HEK293 (cell line): ENCODE results near the gene VANGL2.
A peak's percentile ranks its signal among the peaks of the same experiment; 100 is the strongest.

Experiments used
- CTCF ChIP-seq: fragments of 450-650 bp; formaldehyde crosslinking; IDR thresholded peaks from 2 replicates; pipeline ENCODE4 v1.5.1; 2016; ENCODE audit warnings: missing biosample characterization, missing genetic modification characterization
- SP2 ChIP-seq: fragments of 450-650 bp; formaldehyde crosslinking; IDR thresholded peaks from 2 replicates; pipeline ENCODE4 v1.5.1; 2016; ENCODE audit warnings: missing biosample characterization, missing genetic modification characterization
- TCF7L2 ChIP-seq: IDR thresholded peaks from 2 replicates; pipeline ENCODE4 v1.6.1; 2011; ENCODE audit warnings: low read depth, mild to moderate bottlenecking, inconsistent platforms, low read length, moderate library complexity, borderline replicate concordance
- YY1 ChIP-seq: fragments of 450-650 bp; formaldehyde crosslinking; IDR thresholded peaks from 2 replicates; pipeline ENCODE4 v1.5.1; 2018; ENCODE audit warnings: missing biosample characterization, missing genetic modification characterization
- ZNF114 ChIP-seq: fragments of 450-650 bp; formaldehyde crosslinking; IDR thresholded peaks from 2 replicates; pipeline ENCODE4 v1.5.0; 2017; ENCODE audit warnings: missing biosample characterization, missing genetic modification characterization
- ZNF174 ChIP-seq: fragments of 450-650 bp; formaldehyde crosslinking; IDR thresholded peaks from 2 replicates; pipeline ENCODE4 v1.5.0; 2017; ENCODE audit warnings: missing biosample characterization, mild to moderate bottlenecking, missing genetic modification characterization
- ZNF292 ChIP-seq: fragments of 450-650 bp; formaldehyde crosslinking; IDR thresholded peaks from 2 replicates; pipeline ENCODE4 v1.5.1; 2016; ENCODE audit warnings: low read depth, missing biosample characterization, missing genetic modification characterization, borderline replicate concordance
- ZNF664 ChIP-seq: fragments of 450-650 bp; formaldehyde crosslinking; IDR thresholded peaks from 2 replicates; pipeline ENCODE4 v1.5.1; 2016; ENCODE audit warnings: missing biosample characterization, missing genetic modification characterization
- ZNF768 ChIP-seq: fragments of 450-650 bp; formaldehyde crosslinking; IDR thresholded peaks from 2 replicates; pipeline ENCODE4 v1.5.1; 2018; ENCODE audit warnings: missing biosample characterization, mild to moderate bottlenecking, missing genetic modification characterization
- ZSCAN16 ChIP-seq: fragments of 450-650 bp; formaldehyde crosslinking; IDR thresholded peaks from 2 replicates; pipeline ENCODE4 v1.5.1; 2016; ENCODE audit warnings: missing biosample characterization, missing genetic modification characterization
- TF ChIP-seq, protein P1 (sequence below): fragments of 450-650 bp; formaldehyde crosslinking; IDR thresholded peaks from 2 replicates; pipeline ENCODE4 v1.5.1; 2016; ENCODE audit warnings: missing biosample characterization, missing genetic modification characterization, borderline replicate concordance
- TF ChIP-seq, protein P2 (sequence below): fragments of 450-650 bp; formaldehyde crosslinking; IDR thresholded peaks from 2 replicates; pipeline ENCODE4 v1.5.1; 2016; ENCODE audit warnings: missing biosample characterization, missing genetic modification characterization
- TF ChIP-seq, protein P3 (sequence below): IDR thresholded peaks from 2 replicates; pipeline ENCODE4 v1.6.1; 2011; ENCODE audit warnings: mild to moderate bottlenecking, low read depth, low read length, borderline replicate concordance
- TF ChIP-seq, protein P4 (sequence below): fragments of 450-650 bp; formaldehyde crosslinking; IDR thresholded peaks from 2 replicates; pipeline ENCODE4 v1.5.1; 2017; ENCODE audit warnings: missing biosample characterization, mild to moderate bottlenecking, missing genetic modification characterization, moderate library complexity

- TF ChIP-seq TCF7L2 = no peak
- no peak for TF ChIP-seq ZNF768 (tag by site-specific recombination)
- no peak for TF ChIP-seq YY1 (tag by site-specific recombination)
- TF ChIP-seq, protein P1, sequence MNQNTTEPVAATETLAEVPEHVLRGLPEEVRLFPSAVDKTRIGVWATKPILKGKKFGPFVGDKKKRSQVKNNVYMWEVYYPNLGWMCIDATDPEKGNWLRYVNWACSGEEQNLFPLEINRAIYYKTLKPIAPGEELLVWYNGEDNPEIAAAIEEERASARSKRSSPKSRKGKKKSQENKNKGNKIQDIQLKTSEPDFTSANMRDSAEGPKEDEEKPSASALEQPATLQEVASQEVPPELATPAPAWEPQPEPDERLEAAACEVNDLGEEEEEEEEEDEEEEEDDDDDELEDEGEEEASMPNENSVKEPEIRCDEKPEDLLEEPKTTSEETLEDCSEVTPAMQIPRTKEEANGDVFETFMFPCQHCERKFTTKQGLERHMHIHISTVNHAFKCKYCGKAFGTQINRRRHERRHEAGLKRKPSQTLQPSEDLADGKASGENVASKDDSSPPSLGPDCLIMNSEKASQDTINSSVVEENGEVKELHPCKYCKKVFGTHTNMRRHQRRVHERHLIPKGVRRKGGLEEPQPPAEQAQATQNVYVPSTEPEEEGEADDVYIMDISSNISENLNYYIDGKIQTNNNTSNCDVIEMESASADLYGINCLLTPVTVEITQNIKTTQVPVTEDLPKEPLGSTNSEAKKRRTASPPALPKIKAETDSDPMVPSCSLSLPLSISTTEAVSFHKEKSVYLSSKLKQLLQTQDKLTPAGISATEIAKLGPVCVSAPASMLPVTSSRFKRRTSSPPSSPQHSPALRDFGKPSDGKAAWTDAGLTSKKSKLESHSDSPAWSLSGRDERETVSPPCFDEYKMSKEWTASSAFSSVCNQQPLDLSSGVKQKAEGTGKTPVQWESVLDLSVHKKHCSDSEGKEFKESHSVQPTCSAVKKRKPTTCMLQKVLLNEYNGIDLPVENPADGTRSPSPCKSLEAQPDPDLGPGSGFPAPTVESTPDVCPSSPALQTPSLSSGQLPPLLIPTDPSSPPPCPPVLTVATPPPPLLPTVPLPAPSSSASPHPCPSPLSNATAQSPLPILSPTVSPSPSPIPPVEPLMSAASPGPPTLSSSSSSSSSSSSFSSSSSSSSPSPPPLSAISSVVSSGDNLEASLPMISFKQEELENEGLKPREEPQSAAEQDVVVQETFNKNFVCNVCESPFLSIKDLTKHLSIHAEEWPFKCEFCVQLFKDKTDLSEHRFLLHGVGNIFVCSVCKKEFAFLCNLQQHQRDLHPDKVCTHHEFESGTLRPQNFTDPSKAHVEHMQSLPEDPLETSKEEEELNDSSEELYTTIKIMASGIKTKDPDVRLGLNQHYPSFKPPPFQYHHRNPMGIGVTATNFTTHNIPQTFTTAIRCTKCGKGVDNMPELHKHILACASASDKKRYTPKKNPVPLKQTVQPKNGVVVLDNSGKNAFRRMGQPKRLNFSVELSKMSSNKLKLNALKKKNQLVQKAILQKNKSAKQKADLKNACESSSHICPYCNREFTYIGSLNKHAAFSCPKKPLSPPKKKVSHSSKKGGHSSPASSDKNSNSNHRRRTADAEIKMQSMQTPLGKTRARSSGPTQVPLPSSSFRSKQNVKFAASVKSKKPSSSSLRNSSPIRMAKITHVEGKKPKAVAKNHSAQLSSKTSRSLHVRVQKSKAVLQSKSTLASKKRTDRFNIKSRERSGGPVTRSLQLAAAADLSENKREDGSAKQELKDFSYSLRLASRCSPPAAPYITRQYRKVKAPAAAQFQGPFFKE = no peak
- TF ChIP-seq CTCF = peak; percentile 65
- TF ChIP-seq, protein P2, sequence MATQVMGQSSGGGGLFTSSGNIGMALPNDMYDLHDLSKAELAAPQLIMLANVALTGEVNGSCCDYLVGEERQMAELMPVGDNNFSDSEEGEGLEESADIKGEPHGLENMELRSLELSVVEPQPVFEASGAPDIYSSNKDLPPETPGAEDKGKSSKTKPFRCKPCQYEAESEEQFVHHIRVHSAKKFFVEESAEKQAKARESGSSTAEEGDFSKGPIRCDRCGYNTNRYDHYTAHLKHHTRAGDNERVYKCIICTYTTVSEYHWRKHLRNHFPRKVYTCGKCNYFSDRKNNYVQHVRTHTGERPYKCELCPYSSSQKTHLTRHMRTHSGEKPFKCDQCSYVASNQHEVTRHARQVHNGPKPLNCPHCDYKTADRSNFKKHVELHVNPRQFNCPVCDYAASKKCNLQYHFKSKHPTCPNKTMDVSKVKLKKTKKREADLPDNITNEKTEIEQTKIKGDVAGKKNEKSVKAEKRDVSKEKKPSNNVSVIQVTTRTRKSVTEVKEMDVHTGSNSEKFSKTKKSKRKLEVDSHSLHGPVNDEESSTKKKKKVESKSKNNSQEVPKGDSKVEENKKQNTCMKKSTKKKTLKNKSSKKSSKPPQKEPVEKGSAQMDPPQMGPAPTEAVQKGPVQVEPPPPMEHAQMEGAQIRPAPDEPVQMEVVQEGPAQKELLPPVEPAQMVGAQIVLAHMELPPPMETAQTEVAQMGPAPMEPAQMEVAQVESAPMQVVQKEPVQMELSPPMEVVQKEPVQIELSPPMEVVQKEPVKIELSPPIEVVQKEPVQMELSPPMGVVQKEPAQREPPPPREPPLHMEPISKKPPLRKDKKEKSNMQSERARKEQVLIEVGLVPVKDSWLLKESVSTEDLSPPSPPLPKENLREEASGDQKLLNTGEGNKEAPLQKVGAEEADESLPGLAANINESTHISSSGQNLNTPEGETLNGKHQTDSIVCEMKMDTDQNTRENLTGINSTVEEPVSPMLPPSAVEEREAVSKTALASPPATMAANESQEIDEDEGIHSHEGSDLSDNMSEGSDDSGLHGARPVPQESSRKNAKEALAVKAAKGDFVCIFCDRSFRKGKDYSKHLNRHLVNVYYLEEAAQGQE (tag by site-specific recombination) = no peak
- no peak for TF ChIP-seq ZNF174 (tag by site-specific recombination)
- TF ChIP-seq SP2 (tag by site-specific recombination) = no peak
- TF ChIP-seq ZNF664 (tag by site-specific recombination) = no peak
- no peak for TF ChIP-seq ZNF292
- no peak for TF ChIP-seq ZNF114 (tag by site-specific recombination)
- TF ChIP-seq, protein P3, sequence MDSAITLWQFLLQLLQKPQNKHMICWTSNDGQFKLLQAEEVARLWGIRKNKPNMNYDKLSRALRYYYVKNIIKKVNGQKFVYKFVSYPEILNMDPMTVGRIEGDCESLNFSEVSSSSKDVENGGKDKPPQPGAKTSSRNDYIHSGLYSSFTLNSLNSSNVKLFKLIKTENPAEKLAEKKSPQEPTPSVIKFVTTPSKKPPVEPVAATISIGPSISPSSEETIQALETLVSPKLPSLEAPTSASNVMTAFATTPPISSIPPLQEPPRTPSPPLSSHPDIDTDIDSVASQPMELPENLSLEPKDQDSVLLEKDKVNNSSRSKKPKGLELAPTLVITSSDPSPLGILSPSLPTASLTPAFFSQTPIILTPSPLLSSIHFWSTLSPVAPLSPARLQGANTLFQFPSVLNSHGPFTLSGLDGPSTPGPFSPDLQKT = no peak
- TF ChIP-seq, protein P4, sequence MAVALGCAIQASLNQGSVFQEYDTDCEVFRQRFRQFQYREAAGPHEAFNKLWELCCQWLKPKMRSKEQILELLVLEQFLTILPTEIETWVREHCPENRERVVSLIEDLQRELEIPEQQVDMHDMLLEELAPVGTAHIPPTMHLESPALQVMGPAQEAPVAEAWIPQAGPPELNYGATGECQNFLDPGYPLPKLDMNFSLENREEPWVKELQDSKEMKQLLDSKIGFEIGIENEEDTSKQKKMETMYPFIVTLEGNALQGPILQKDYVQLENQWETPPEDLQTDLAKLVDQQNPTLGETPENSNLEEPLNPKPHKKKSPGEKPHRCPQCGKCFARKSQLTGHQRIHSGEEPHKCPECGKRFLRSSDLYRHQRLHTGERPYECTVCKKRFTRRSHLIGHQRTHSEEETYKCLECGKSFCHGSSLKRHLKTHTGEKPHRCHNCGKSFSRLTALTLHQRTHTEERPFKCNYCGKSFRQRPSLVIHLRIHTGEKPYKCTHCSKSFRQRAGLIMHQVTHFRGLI = no peak
- no peak for TF ChIP-seq ZSCAN16 (tag by site-specific recombination)
These were observed 28.3 kb downstream of the VANGL2 start for GRCh38 chr1:160428655-160429054.
